WTC11 (cell line): ENCODE measurements around the gene SEPTIN10.

ENCODE experiments used
- CREB1 ChIP-seq: sonication (generic); formaldehyde crosslinking; IDR thresholded peaks from 2 replicates; pipeline ENCODE4 v1.8.0; 2023; ENCODE audit warnings: mild to moderate bottlenecking, missing genetic modification reagents
- CTCF ChIP-seq: fragments of 200-600 bp; IDR thresholded peaks from 2 replicates; pipeline ENCODE4 v1.8.0; 2022; ENCODE audit warnings: antibody characterized with exemption
- E2F1 ChIP-seq: sonication (generic); formaldehyde crosslinking; IDR thresholded peaks from 2 replicates; pipeline ENCODE4 v1.8.0; 2022; ENCODE audit warnings: mild to moderate bottlenecking, missing genetic modification reagents
- ETV6 ChIP-seq: sonication (generic); formaldehyde crosslinking; IDR thresholded peaks from 2 replicates; pipeline ENCODE4 v1.8.1; 2022; ENCODE audit warnings: mild to moderate bottlenecking, missing genetic modification reagents
- FOXJ3 ChIP-seq: sonication (generic); formaldehyde crosslinking; IDR thresholded peaks from 2 replicates; pipeline ENCODE4 v1.9.0; 2021; ENCODE audit warnings: missing genetic modification reagents, mild to moderate bottlenecking, borderline replicate concordance
- HMGXB4 ChIP-seq: sonication (generic); formaldehyde crosslinking; IDR thresholded peaks from 2 replicates; pipeline ENCODE4 v1.8.1; 2023; ENCODE audit warnings: mild to moderate bottlenecking, moderate library complexity, missing genetic modification reagents
- NFYB ChIP-seq: sonication (generic); formaldehyde crosslinking; conservative IDR thresholded peaks from 2 replicates; pipeline ENCODE4 v1.8.0; 2022; ENCODE audit warnings: low read depth, missing genetic modification reagents
- NR2C2 ChIP-seq: sonication (generic); formaldehyde crosslinking; IDR thresholded peaks from 2 replicates; pipeline ENCODE4 v1.8.0; 2022; ENCODE audit warnings: mild to moderate bottlenecking, missing genetic modification reagents
- PRDM15 ChIP-seq: sonication (generic); formaldehyde crosslinking; IDR thresholded peaks from 2 replicates; pipeline ENCODE4 v1.8.0; 2022; ENCODE audit warnings: missing genetic modification reagents
- SP1 ChIP-seq: sonication (generic); formaldehyde crosslinking; conservative IDR thresholded peaks from 2 replicates; pipeline ENCODE4 v1.8.1; 2022; ENCODE audit warnings: missing genetic modification reagents

- TF ChIP-seq CTCF = no peak
- TF ChIP-seq HMGXB4 = no peak
- no peak for TF ChIP-seq SP1 (CRISPR knock-in tag)
- no peak for TF ChIP-seq E2F1 (CRISPR knock-in tag)
- no peak for TF ChIP-seq PRDM15
- TF ChIP-seq ETV6 (CRISPR knock-in tag) = no peak
- TF ChIP-seq FOXJ3 = no peak
- no peak for TF ChIP-seq NR2C2 (CRISPR knock-in tag)
- TF ChIP-seq NFYB (CRISPR knock-in tag) = no peak
- no peak for TF ChIP-seq CREB1 (CRISPR knock-in tag)
Observed at GRCh38 chr2:109547280-109547679, 66.5 kb downstream of the SEPTIN10 start.
